Measurements from ENCODE around the gene PRR19.
"Not testable (repeated sequence)": the region's sequence is repeated elsewhere in the genome, so short reads cannot be mapped to it uniquely, and the experiment has no call there.

The PRR19 gene

DNA sequence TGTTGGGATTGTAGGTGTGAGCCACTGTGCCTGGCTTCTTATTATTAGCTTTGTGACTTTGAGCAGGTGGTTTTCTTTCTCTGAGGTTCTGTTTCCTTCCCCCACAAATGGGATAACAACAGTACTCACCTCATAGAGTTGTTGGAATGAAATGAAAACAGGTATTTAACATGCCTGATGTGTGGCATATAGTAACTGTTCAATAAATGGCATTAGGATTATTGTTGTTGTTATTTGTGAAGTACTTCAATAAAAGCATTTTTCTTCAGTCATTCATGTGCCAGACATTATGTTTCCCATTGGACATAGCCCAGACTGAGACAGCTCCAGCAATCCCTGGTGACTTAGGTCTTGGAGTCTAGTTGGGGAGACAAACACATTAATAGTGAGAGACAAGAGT lies 25.0 kb downstream of the PRR19 start:
- no peak for DNase-seq (ENCODE audit: low spot score)

DNA sequence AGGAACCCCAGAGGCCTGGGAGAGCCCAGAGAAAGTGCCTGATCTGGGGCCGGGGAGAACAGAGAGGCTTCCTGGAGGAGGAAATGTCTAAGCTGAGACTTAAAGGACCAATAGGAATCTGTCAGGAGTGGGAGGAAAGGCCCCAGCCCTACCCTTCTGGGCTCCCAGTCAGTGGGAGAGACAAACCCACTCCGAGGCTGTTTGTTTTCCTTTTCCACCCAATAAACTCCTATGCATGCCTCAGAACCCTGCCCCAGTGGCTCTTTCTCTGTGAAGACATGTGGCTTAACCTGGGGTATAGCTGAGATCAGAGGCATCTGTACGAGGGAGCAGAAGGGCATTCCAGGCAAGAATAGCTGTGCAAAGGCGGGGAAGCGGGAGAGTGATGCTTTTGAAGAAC lies 25.4 kb downstream of the PRR19 start:
- no peak for DNase-seq (ENCODE audit: low spot score)

- no peak for DNase-seq (ENCODE audit: low spot score)
Measured at GRCh38 chr19:42328106-42328505, 26.2 kb downstream of the PRR19 start.

DNA sequence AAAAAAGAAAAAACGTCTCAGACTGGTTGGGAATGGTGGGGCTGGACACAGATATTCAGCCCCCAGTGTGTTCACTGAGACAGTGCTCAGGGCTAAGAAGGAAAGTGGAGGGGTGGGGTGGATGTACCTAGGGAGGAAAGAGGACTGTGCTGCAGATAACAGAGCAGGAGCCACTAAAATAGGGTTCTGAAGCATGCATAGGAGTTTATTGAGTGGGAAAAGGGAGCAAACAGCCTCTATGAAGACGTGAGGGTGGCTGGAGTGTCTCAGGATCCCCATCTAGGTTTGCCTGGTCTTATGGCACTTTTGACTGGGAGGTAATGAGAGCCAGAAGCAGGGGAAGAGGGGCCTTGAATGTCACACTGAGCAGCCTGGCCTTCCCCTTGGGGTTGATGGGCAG lies 26.9 kb downstream of the PRR19 start:
- no peak for DNase-seq (ENCODE audit: low spot score)

DNA sequence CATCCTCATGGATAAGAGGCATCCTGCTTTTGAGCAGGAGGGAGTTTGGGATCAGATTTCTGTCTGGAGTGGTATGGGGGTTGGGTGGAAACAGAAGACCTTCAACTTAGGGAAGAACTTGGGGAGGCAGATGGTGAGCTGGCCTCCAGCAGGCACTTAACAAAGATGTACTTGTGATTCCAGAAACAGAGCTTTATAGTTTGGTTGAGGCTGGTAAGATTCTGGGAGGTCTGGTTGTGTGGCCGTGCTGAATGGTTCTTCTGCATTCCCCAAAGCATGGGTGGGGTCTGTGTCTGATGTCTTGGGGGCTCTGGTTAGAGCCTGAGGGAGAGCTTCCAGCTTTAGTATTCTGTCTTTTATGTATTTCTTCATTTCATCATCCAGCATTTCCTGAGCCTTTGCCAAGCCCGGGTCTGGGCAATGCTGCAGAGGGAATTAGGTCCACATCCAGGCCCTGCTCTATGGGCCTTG lies 28.3 kb downstream of the PRR19 start:
- no peak for DNase-seq (ENCODE audit: low spot score)

DNA sequence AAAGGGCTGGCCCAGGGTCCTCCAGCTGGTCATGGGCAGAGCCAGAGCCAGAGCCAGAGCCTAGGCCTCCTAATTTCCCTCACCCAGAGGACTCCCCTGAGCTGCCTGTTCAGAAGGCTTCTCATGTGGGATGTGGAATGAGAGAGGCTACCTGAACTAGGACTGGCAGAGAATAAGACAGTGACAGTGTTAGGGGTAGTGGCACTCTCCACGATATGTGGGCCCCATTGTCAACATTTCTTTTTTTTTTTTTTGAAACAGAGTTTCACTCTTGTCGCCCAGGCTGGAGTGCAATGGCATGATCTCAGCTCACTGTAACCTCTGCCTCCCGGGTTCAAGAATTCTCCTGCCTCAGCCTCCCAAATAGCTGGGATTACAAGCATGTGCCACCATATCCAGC lies 29.4 kb downstream of the PRR19 start:
- not testable (repeated sequence) for DNase-seq (ENCODE audit: low spot score)

DNA sequence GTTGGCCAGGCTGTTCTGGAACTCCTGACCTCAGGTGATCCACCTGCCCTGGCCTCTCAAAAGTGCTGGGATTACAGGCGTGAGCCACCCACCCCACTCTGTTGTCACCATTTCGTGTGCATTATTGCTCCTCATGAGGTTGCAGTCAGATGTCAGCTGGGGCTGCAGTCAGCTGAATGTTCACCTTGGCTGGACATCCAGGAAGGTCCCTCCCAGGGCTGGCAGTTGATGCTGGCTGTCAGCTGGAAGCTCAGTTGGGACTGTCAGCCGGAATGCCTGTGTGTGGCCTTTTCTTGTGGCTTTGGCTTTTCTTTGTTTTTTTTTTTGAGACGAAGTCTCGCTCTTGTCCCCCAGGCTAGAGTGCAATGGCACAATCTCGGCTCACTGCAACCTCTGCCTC lies 30.1 kb downstream of the PRR19 start:
- DNase-seq (ENCODE audit: low spot score) = no peak

- no peak for DNase-seq (ENCODE audit: low spot score)
Measured at GRCh38 chr19:42333018-42333417, 31.1 kb downstream of the PRR19 start.

GRCh38 chr19:42333975-42334696 lies 32.2 kb downstream of the PRR19 start:
- no peak for DNase-seq (ENCODE audit: low spot score)

DNA sequence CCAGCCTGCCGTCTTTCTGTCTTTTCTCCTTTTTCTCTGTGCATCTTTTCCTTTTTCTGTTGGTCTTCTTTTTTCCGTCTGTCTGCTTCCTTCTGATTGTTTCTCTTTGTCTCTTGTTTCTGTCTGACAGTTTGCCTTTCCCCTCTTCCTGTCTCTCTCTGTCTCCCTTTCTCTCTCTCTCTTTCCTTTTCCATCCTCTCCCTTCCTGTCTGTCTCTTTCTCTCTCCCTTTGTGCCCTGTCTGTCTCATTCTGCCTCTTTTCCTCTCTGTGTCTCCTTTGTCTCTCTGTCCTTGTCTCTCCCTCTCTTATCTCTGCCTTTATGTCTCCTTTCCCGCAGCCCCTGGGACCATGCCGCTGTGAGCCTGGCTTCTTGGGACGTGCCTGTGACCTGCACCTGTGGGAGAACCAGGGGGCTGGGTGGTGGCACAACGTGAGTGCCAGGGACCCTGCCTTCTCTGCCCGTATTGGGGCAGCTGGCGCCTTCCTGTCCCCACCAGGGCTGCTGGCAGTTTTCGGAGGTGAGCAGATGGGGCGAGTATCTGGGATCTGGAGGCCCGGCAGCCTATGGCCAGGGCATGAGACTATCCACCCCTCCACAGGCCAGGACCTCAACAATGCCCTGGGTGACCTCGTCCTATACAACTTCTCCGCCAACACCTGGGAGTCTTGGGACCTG lies 32.9 kb downstream of the PRR19 start:
- DNase-seq (ENCODE audit: low spot score) = no peak

DNA sequence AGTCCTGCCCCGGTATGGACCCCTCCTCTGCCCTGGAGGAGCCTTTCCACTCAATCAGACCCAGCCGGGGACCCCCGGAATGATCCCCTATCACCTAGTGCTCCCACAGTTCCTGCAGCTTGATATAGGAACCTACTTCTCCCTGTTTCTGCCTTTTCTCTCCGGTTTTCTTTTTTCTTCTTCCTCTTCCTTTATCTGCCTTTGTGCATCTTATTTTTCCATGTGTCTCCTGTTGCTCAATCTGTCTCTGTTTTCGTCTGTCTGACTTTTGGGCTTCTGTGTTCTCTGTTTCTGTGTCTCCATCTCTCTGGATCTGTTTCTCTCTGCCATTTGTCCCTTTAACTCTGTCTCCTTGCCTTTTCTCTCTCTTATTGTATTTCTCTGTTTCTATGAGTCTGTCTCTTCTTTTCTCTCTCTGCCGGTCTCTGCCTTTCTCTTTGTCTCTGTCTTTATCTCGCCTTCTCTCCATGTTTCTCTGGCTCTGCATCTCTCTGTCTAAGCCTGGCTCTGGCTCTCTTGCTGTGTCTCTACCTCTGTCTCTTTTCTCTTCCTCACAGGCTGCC lies 33.5 kb downstream of the PRR19 start:
- DNase-seq (ENCODE audit: low spot score) = no peak

- no peak for DNase-seq (ENCODE audit: low spot score)
Measured at GRCh38 chr19:42335971-42336370, 34.0 kb downstream of the PRR19 start.

GRCh38 chr19:42339126-42339860 lies 37.4 kb downstream of the PRR19 start:
- not testable (repeated sequence) for DNase-seq (ENCODE audit: low spot score)

DNA sequence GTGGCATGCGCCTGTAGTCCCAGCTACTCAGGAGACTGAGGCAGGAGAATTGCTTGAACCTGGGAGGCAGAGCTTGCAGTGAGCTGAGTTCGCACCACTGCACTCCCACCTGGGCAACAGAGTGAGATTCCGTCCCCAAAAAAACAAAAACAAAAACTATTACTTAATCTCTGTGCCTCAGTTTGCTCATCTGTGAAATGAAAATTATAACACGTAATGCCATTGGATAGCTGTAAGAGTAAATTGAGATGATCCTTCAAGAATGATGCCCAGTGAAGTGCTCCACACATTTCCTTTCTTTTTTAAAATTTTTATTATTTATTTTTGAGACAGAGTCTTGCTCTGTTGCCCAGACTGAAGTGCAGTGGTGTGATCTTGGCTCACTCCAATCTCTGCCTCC lies 38.0 kb downstream of the PRR19 start:
- DNase-seq (ENCODE audit: low spot score) = not testable (repeated sequence)

DNA sequence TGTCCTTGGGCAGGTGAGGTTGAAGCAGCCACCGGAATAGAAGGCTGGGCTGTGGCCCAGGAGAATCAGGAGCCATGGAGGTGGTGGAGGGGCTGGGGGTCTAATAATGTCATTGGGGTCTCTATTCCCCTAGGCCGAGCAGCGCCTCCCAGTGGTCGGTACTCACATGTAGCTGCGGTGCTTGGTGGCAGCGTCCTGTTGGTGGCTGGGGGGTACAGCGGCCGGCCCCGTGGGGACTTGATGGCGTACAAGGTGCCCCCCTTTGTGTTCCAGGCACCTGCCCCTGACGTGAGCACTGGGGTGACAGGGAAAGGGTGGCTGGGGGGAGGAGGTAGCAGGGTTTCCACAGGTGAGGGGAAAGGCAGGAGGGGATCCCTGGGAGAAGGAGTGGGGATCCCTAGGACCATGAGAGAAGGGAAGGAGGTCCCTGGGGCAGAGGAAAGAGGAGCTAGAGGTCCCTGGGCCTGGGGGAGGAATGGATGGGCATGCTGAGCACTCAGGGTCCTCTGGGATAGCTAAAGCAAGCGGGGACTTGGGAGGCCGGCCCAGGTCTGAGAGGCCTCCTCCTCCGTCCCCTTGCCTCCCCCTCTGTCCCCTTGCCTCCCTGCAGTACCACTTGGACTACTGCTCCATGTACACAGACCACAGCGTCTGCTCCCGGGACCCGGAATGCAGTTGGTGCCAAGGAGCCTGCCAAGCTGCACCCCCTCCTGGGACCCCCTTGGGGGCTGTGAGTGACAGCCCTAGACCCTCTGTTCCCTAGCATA lies 41.6 kb downstream of the PRR19 start:
- no peak for DNase-seq (ENCODE audit: low spot score)

GRCh38 chr19:42344336-42344893 lies 42.5 kb downstream of the PRR19 start:
- DNase-seq (ENCODE audit: low spot score) = no peak

GRCh38 chr19:42345191-42345812 lies 43.4 kb downstream of the PRR19 start:
- no peak for DNase-seq (ENCODE audit: low spot score)

DNA sequence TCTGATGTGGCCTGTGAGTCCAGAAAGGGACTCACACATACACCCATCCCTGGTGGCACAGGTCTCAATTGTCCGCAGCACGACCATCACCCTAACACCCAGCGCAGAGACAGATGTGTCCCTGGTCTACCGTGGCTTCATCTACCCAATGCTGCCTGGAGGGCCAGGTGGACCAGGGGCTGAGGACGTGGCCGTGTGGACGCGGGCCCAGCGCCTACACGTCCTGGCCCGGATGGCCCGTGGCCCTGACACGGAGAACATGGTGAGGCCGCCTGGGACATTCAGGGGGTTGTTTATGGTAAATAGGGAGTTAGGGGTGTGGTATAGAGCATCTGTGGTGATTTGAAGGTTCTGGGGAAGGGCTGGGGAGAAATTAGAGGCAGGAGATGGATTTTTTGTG lies 46.3 kb downstream of the PRR19 start:
- no peak for DNase-seq (ENCODE audit: low spot score)

GRCh38 chr19:42349378-42350107 lies 47.6 kb downstream of the PRR19 start:
- DNase-seq (ENCODE audit: low spot score) = no peak

GRCh38 chr19:42350417-42350816 lies 48.5 kb downstream of the PRR19 start:
- no peak for DNase-seq (ENCODE audit: low spot score)

All from CD4-positive, alpha-beta T cell treated with Interleukin-15 for 4 hours (primary cell).